GM21619 (cell line): ENCODE results near the gene HAPLN1.

Experiments
- ATAC-seq: cut with Tn5 transposase; IDR thresholded peaks from one replicate; pipeline ENCODE4 v1.9.1; 2021; ENCODE audit not compliant: unreplicated experiment

The HAPLN1 gene

GRCh38 chr5:83645936-83646335 is 74.7 kb downstream of the HAPLN1 start:
- ATAC-seq, result no peak

DNA sequence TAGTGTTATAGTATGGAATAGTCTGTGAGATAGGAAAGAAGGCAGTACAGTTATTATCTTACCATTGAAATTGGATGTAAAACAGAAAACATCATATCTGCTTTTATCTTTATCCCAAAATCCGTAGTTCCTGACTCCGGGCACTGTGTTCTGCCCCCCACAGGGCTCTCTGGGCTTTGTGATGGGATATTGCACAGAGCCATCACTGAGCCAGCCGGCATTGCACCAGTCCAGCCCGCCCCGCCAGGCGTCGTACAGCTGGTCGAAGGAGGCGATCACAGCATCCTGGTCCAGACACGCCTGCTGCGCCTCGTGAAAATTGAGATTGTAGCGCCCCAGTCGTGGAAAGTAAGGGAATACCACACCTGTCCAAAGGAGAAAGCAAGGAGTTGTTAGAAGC is 76.4 kb downstream of the HAPLN1 start:
- no peak for ATAC-seq

GRCh38 chr5:83641946-83642345 is 78.7 kb downstream of the HAPLN1 start:
- no peak for ATAC-seq

DNA sequence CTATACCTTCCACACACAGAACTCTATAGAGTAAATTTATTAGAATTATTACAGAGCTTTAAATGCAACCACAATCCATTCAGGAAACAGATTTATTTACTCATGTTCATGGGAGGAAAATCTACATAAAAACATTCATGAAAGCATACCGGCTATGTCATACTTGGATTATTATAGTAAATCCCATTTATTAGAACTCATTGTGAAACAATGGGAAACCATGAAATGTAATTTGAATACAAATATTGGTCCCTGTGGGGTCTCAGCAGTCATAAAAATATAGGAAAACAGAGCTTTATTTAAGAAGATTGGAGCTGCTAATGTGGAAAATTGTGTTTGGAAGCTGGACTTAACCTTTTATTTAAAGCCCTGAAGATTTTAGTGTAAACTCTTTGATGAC is 80.7 kb downstream of the HAPLN1 start:
- ATAC-seq, result no peak

DNA sequence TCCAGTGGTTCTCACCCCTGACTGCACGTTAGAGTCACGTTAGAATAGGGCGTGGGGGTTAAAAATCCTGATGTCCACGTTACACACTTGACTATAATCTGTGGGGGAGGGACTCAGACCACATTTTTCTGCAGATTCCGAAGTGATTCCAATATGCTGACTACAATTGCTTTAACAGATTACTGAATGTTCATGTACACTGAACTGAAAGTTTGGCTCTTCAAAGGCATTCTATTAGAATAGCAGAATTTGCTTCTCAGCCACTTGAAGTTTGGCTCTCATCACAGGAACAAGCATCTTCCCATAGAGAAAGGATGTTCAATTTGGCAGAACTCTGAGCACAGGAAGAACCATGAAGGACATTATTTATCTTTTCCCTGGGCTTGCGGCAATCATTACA is 84.5 kb downstream of the HAPLN1 start:
- ATAC-seq, result no peak

DNA sequence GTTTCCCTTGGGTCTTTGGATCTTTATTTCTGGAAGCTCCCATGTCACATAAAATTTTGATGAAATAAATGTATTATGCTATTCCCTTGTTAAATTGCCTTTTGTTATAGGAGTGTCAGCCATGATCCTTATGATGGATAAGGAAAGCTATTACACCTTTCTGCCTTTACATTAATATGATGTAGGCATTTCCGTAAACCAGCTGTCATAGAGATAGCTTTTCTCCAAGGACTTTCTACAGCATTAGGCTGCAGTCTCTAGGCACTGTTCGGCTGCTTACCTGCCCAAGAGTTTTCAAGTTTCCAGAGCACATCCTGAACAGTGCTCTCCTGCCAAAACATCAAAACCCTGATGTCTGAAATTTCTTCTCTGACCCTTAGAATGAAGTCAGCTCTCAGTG is 87.4 kb downstream of the HAPLN1 start:
- ATAC-seq, result no peak

- no peak for ATAC-seq
These were observed 87.8 kb downstream of the HAPLN1 start for GRCh38 chr5:83632874-83633273.

GRCh38 chr5:83628360-83628759 is 92.3 kb downstream of the HAPLN1 start:
- no peak for ATAC-seq

- no peak for ATAC-seq
These were observed 105.8 kb downstream of the HAPLN1 start for GRCh38 chr5:83614841-83615240.

- peak; percentile 70 for ATAC-seq
These were observed 112.5 kb downstream of the HAPLN1 start for GRCh38 chr5:83608122-83608521.

DNA sequence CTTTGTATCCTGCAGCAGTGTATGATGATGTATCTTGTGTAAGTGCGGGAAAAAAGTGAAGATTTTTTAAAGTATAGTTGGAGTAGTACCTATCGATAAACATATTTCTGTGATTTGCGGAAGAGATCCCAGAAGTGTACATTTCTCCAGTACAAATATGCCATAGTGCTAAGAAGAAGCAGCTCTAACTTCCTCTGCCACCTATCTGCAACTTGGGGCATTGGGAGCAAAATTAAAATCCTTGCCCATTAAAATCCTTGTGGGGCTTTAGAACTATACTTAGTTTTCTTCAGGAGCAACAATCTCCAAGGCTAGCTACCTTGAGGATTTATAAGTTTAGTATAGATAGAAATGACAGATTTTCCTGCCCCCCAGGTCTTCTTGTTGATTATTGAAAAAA is 125.4 kb downstream of the HAPLN1 start:
- ATAC-seq, result no peak

DNA sequence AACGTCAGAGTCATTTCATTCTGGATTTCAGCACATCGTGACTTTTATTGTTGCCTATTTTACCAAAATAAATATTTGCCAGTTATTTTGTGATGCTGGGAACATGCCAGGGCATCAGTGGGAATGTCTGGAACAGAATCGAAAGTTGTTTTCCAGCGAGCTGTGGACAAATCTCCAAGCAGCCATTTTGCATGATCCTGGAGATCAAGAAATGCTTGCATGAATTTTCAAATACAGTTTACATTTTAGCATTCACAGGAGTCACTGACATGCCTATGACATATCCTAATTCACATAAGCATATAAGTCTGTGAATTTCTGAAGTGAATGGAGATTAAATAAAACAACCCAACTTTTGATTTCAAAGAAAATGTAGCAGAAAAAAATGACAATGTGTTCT is 129.7 kb downstream of the HAPLN1 start:
- no peak for ATAC-seq

DNA sequence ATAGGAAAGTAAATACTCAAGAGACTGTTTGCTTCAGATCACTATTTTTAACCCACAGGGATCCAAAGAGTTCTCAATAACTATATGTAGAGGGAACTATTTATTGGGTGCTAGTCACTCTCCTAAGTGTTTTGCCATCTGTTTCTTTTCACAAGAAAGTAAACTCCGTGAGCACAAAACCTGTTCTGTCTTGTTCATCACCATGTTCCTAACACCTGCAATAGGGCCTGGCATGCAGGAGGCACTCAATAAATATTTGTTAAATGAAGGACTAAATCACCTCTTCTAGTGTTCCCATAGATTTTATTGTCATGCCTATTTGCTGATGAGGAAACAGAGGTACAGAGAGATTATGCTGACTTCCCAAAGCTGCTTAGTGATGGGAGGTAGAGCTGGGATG is 130.9 kb downstream of the HAPLN1 start:
- no peak for ATAC-seq
